COR-L47 (cell line): ENCODE measurements around the gene ZDHHC14.
A peak's percentile ranks its signal among the peaks of the same experiment; 100 is the strongest.

ENCODE experiments used
- DNase-seq: peaks from one replicate; lab custom pipeline; 2025; lab: John Stamatoyannopoulos, UW

Gene ZDHHC14

GRCh38 chr6:157518397-157519250, 137.6 kb downstream of the ZDHHC14 start:
- no peak for DNase-seq

GRCh38 chr6:157519255-157520116, 138.5 kb downstream of the ZDHHC14 start:
- DNase-seq: no peak

- no peak for DNase-seq
Measured at GRCh38 chr6:157520117-157520406, 139.1 kb downstream of the ZDHHC14 start.

GRCh38 chr6:157520596-157521361, 139.8 kb downstream of the ZDHHC14 start:
- DNase-seq: no peak

GRCh38 chr6:157521362-157522335, 140.7 kb downstream of the ZDHHC14 start:
- DNase-seq: no peak

GRCh38 chr6:157522472-157522871, 141.5 kb downstream of the ZDHHC14 start:
- DNase-seq: no peak

- DNase-seq: no peak
Measured at GRCh38 chr6:157524735-157525134, 143.7 kb downstream of the ZDHHC14 start.

GRCh38 chr6:157525292-157525889, 144.4 kb downstream of the ZDHHC14 start:
- DNase-seq: no peak

GRCh38 chr6:157525918-157526425, 145.0 kb downstream of the ZDHHC14 start:
- no peak for DNase-seq

GRCh38 chr6:157527471-157527907, 146.5 kb downstream of the ZDHHC14 start:
- DNase-seq: no peak

- no peak for DNase-seq
Measured at GRCh38 chr6:157528931-157529653, 148.1 kb downstream of the ZDHHC14 start.

GRCh38 chr6:157529654-157530039, 148.7 kb downstream of the ZDHHC14 start:
- no peak for DNase-seq

- peak; percentile 50 for DNase-seq
Measured at GRCh38 chr6:157530126-157530525, 149.1 kb downstream of the ZDHHC14 start.

GRCh38 chr6:157530724-157531168, 149.8 kb downstream of the ZDHHC14 start:
- DNase-seq: no peak

GRCh38 chr6:157531169-157531985, 150.4 kb downstream of the ZDHHC14 start:
- DNase-seq: no peak

- DNase-seq: no peak
Measured at GRCh38 chr6:157531986-157532365, 151.0 kb downstream of the ZDHHC14 start.

GRCh38 chr6:157533048-157533871, 152.3 kb downstream of the ZDHHC14 start:
- no peak for DNase-seq
